Smooth muscle cell (in vitro differentiated cells): ENCODE measurements around the gene GRIK3. TPM values are rescaled to one million over a fixed set of nuclear protein-coding genes. Genes with fewer than 3 reads are reported as not detected.
"Not testable (repeated sequence)": the region's sequence is repeated elsewhere in the genome, so short reads cannot be mapped to it uniquely, and the experiment has no call there.

Experiments used
- DNase-seq: peaks from one replicate; lab custom pipeline; 2025; ENCODE audit not compliant: unreplicated experiment; lab: John Stamatoyannopoulos, UW
- H2AFZ ChIP-seq: fragments of 200-600 bp; sonication (generic); 2 replicates; pipeline ENCODE4 v1.6.0; 2016; ENCODE audit warnings: antibody characterized with exemption, low read depth, mild to moderate bottlenecking
- H3F3A ChIP-seq: fragments of 200-600 bp; sonication (generic); 2 replicates; pipeline ENCODE4 v1.6.0; 2017; ENCODE audit warnings: antibody characterized with exemption, low read depth
- H3K27ac ChIP-seq: fragments of 200-600 bp; sonication (generic); 2 replicates; pipeline ENCODE4 v1.5.1; 2016; ENCODE audit warnings: low read depth, mild to moderate bottlenecking
- H3K27me3 ChIP-seq: fragments of 200-600 bp; sonication (generic); 2 replicates; pipeline ENCODE4 v1.6.1; 2016; ENCODE audit warnings: low read depth, mild to moderate bottlenecking
- H3K36me3 ChIP-seq: fragments of 200-600 bp; sonication (generic); 2 replicates; pipeline ENCODE4 v1.5.1; 2016; ENCODE audit warnings: low read depth
- H3K4me1 ChIP-seq: fragments of 200-600 bp; sonication (generic); 2 replicates; pipeline ENCODE4 v1.5.1; 2016; ENCODE audit warnings: low read depth
- H3K4me2 ChIP-seq: fragments of 200-600 bp; sonication (generic); 2 replicates; pipeline ENCODE4 v1.6.0; 2016; ENCODE audit warnings: mild to moderate bottlenecking
- H3K4me3 ChIP-seq: fragments of 200-600 bp; sonication (generic); 2 replicates; pipeline ENCODE4 v1.5.1; 2016; ENCODE audit warnings: mild to moderate bottlenecking
- H3K79me2 ChIP-seq: fragments of 200-600 bp; sonication (generic); 2 replicates; pipeline ENCODE4 v1.6.0; 2016; ENCODE audit warnings: low read depth, mild to moderate bottlenecking
- H3K9ac ChIP-seq: fragments of 200-600 bp; sonication (generic); 2 replicates; pipeline ENCODE4 v1.6.0; 2016; ENCODE audit warnings: low read depth
- H3K9me3 ChIP-seq: fragments of 200-600 bp; sonication (generic); replicated peaks from 2 replicates; pipeline ENCODE4 v1.5.1; 2016; ENCODE audit warnings: low read depth
- H4K20me1 ChIP-seq: fragments of 200-600 bp; sonication (generic); 2 replicates; pipeline ENCODE4 v1.6.0; 2016; ENCODE audit warnings: low read depth
- WGBS: methylation state at CpG from one replicate; pipeline ENCODE4 v1.1.7; 2016; ENCODE audit warnings: low lambda C conversion rate; 5-methylcytosine and 5-hydroxymethylcytosine counted together
- polyA plus RNA-seq: library from polyadenylated mRNA; unstranded; fragments of >200 nt; fragmentation: Nextera tagmentation; extraction: Ambion mirVana; gene quantifications from 2 replicates; pipeline ENCODE4 v1.2.1, GENCODE V29; 2016
- total RNA-seq: library from RNA; depleted of rRNA; stranded (reverse); fragments of >200 nt; gene quantifications from 2 replicates; pipeline ENCODE4 v1.2.3, GENCODE V29; 2014
- TF ChIP-seq, protein P1 (sequence below): fragments of 200-600 bp; sonication (generic); IDR thresholded peaks from 2 replicates; pipeline ENCODE4 v1.5.1; 2017; ENCODE audit warnings: borderline replicate concordance, mild to moderate bottlenecking, antibody characterized with exemption; ENCODE audit not compliant: insufficient read depth, poor library complexity, severe bottlenecking

The GRIK3 gene
- 0.04 TPM in 2 replicates for total RNA-seq
- polyA plus RNA-seq = 0.09 TPM in 1 of 2 replicates, not detected in the other

DNA sequence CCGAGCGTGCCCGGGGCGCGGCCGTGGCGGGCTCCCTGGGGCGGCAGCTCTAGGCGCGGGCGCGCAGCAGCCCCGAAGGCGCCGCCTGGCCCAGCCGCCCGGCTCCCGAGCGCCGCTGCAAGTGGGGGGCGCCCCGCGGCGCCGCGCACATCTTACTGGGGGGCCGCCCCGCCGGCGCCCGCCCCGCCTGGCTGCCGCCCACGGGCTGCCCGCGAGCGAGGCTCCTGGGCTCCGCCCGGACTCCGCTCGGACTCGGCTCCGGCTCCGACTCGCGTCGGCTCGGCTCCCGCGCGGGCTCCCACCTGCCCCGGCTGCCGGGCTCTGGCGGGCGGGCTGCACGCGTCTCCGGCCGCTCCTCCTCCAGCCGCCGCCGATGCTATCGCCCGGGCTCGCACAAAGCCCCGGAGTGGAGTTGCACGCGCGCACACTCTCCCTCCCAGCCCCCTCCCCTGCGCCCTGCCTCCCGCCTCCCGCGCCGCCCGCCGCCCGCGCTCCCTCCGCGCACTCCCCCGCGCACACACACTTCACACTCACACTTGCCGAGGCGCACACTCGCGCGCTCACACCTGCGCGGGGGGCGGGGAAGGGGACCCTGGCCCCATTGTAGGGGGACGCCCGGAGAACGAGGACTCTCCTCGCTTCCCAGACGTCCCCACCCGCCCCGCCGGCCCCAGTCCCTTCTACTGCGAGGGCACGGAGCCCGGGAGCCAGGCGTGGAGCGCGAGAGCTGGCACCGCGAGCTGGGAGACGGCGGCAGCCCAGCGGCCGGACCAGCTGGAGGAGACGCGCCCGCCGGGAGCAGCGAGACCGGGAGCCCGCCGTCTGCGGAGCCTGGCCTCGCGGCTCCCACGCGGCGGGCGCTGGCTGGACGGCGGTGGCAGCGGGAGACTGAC is at the start of gene GRIK3:
GRIK3 (minus strand) TSS at position 395 of the 893 bp plus-strand sequence. CDS start 407 bp downstream, outside the sequence.
- no peak within 1 kb of the TSS for H3K9ac ChIP-seq
- peak within 1 kb of the TSS; percentile 51 for H3K4me2 ChIP-seq
- peak within 1 kb of the TSS; percentile 13 for H3K4me3 ChIP-seq
- no peaks in the 10 kb centered on the region for H3K9me3 ChIP-seq
- no peaks in the 10 kb centered on the region for H3F3A ChIP-seq
- 2% methylated on average over 41 of the region's 128 CpGs for WGBS
- peaks cover 98% of the 10 kb centered on the region for H3K27me3 ChIP-seq
- no peaks in the 10 kb centered on the region for H3K36me3 ChIP-seq
- TF ChIP-seq, protein P1, sequence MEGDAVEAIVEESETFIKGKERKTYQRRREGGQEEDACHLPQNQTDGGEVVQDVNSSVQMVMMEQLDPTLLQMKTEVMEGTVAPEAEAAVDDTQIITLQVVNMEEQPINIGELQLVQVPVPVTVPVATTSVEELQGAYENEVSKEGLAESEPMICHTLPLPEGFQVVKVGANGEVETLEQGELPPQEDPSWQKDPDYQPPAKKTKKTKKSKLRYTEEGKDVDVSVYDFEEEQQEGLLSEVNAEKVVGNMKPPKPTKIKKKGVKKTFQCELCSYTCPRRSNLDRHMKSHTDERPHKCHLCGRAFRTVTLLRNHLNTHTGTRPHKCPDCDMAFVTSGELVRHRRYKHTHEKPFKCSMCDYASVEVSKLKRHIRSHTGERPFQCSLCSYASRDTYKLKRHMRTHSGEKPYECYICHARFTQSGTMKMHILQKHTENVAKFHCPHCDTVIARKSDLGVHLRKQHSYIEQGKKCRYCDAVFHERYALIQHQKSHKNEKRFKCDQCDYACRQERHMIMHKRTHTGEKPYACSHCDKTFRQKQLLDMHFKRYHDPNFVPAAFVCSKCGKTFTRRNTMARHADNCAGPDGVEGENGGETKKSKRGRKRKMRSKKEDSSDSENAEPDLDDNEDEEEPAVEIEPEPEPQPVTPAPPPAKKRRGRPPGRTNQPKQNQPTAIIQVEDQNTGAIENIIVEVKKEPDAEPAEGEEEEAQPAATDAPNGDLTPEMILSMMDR = no peak
- H3K4me1 ChIP-seq = peaks cover 56% of the 10 kb centered on the region
- no peaks in the 10 kb centered on the region for H3K79me2 ChIP-seq
- DNase-seq = no peak
- no peaks in the 10 kb centered on the region for H4K20me1 ChIP-seq
- H2AFZ ChIP-seq = no peak within 1 kb of the TSS
- H3K27ac ChIP-seq = no peak within 1 kb of the TSS

DNA sequence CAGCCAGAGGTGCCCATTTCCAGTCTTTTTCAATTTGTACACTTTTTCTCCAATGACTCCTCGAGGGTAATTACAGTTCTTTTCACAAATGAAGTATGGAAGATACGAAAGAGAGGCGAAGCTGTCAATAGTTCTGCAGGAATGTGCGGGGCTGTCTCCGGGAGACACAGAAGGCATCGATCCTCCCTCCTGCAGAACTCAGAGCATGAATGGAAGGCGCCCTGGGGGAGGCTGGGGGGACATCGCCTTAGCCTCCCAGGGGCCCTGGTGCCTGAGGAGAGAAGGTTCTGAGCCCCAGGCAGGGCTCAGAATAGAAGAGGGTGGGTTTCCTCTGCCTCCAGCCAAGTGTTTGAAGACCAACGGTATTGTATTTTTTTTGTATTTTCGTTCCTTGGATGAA is 49.7 kb upstream of the GRIK3 start:
- Histone ChIP-seq H3K27ac (no peak overlapping the region), H3K9ac (no peak overlapping the region), H3K4me1 (no peaks in the 10 kb centered on the region), H3K4me2 (no peak overlapping the region), H3F3A (no peaks in the 10 kb centered on the region), H2AFZ (no peak overlapping the region), H3K9me3 (no peaks in the 10 kb centered on the region), H3K79me2 (no peaks in the 10 kb centered on the region), H3K27me3 (peaks cover 54% of the 10 kb centered on the region), H3K4me3 (no peak overlapping the region), H3K36me3 (no peaks in the 10 kb centered on the region), H4K20me1 (no peaks in the 10 kb centered on the region)
- TF ChIP-seq, protein P1 = no peak
- no peak for DNase-seq
- 88% methylated on average over 10 of the region's 10 CpGs for WGBS

DNA sequence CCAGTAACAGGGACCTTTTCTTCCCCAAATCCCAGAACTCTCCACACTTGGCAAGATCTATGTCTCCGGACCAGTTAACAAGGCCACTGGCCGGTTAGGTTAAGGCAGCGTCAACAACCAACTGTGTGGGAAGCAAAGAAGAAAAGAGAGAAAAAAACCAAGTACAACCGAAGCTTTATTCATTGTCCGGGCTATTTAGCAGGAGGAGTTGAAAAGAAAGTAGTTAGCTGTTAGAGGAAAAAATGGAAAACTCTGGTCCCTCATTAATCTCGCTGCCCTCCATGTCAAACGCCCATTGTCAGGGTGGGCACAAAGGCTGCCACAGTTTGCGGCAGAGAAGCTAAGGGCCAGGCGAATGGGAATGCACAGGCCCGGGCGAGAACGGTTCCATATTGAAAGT is 49.3 kb upstream of the GRIK3 start:
- TF ChIP-seq, protein P1 = no peak
- H3K79me2 ChIP-seq = no peaks in the 10 kb centered on the region
- 95% methylated on average over 12 of the region's 12 CpGs for WGBS
- no peak for DNase-seq
- H3K27me3 ChIP-seq = peaks cover 50% of the 10 kb centered on the region
- no peak overlapping the region for H3K4me2 ChIP-seq
- no peaks in the 10 kb centered on the region for H4K20me1 ChIP-seq
- no peak overlapping the region for H3K27ac ChIP-seq
- no peak overlapping the region for H3K9ac ChIP-seq
- H3K36me3 ChIP-seq = no peaks in the 10 kb centered on the region
- no peak overlapping the region for H2AFZ ChIP-seq
- H3K4me1 ChIP-seq = no peaks in the 10 kb centered on the region
- no peak overlapping the region for H3K4me3 ChIP-seq
- H3K9me3 ChIP-seq = no peaks in the 10 kb centered on the region
- no peaks in the 10 kb centered on the region for H3F3A ChIP-seq

DNA sequence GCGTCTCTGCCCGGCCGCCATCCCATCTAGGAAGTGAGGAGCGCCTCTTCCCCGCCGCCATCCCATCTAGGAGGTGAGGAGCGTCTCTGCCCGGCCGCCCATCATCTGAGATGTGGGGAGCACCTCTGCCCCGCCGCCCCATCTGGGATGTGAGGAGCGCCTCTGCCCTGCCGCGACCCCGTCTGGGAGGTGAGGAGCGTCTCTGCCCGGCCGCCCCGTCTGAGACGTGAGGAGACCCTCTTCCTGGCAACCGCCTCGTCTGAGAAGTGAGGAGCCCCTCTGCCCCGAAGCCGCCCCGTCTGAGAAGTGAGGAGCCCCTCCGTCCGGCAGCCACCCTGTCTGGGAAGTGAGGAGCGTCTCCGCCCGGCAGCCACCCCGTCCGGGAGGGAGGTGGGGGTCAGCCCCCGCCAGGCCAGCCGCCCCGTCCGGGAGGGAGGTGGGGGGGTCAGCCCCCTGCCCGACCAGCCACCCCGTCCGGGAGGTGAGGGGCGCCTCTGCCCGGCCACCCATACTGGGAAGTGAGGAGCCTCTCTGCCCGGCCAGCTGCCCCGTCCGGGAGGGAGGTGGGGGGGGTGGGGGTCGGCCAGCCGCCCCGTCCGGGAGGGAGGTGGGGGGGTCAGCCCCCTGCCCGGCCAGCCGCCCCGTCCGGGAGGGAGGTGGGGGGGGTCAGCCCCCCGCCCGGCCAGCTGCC is 46.1 kb upstream of the GRIK3 start:
- not testable (repeated sequence) for H2AFZ ChIP-seq, H3F3A ChIP-seq, H3K4me1 ChIP-seq, H3K36me3 ChIP-seq, H3K27ac ChIP-seq, H3K4me3 ChIP-seq, H3K9me3 ChIP-seq, H3K4me2 ChIP-seq, H3K9ac ChIP-seq, H3K79me2 ChIP-seq, DNase-seq, H4K20me1 ChIP-seq
- 92% methylated on average over 21 of the region's 54 CpGs for WGBS
- peaks cover 39% of the 10 kb centered on the region for H3K27me3 ChIP-seq
